Ectodermal cell (in vitro differentiated cells): Measurements from ENCODE around the gene RGS12.

Experiments
- H3K27ac ChIP-seq: 2 replicates; pipeline ENCODE4 v1.7.0; 2013; ENCODE audit warnings: mild to moderate bottlenecking, low read depth, low read length; ENCODE audit not compliant: insufficient read depth, poor library complexity, severe bottlenecking
- H3K27me3 ChIP-seq: 2 replicates; pipeline ENCODE4 v1.7.0; 2013; ENCODE audit warnings: mild to moderate bottlenecking, low read length; ENCODE audit not compliant: insufficient read depth, control insufficient read depth, poor library complexity, severe bottlenecking
- H3K36me3 ChIP-seq: one replicate; pipeline ENCODE4 v1.7.0; 2013; ENCODE audit warnings: low read length; ENCODE audit not compliant: control insufficient read depth, insufficient read depth
- H3K4me1 ChIP-seq: one replicate; pipeline ENCODE4 v1.7.0; 2013; ENCODE audit warnings: low read length; ENCODE audit not compliant: control insufficient read depth, insufficient read depth
- H3K4me3 ChIP-seq: 2 replicates; pipeline ENCODE4 v1.7.0; 2013; ENCODE audit warnings: low read depth, low read length, control low read depth; ENCODE audit not compliant: insufficient read depth
- H3K9me3 ChIP-seq: 2 replicates; pipeline ENCODE4 v1.7.0; 2013; ENCODE audit warnings: mild to moderate bottlenecking, low read length, moderate library complexity; ENCODE audit not compliant: control insufficient read depth
- WGBS, 2 experiments: methylation state at CpG; one replicate each; pipeline ENCODE4 v1.1.7; 2013; ENCODE audit warnings: missing lambda C conversion rate in 2 of 2; 5-methylcytosine and 5-hydroxymethylcytosine counted together

The RGS12 gene

GRCh38 chr4:3307060-3307459 lies 14.2 kb downstream of the RGS12 start:
- 96 to 97% methylated on average over 19 to 20 of the region's 20 CpGs for WGBS, 2 experiments
- Histone ChIP-seq H3K4me1 (peaks cover 47% of the 10 kb centered on the region), H3K27ac (no peak overlapping the region), H3K36me3 (no peaks in the 10 kb centered on the region), H3K27me3 (no peaks in the 10 kb centered on the region), H3K9me3 (no peaks in the 10 kb centered on the region), H3K4me3 (no peak overlapping the region)

GRCh38 chr4:3307486-3307885 lies 14.7 kb downstream of the RGS12 start:
- Histone ChIP-seq H3K9me3 (no peaks in the 10 kb centered on the region), H3K36me3 (no peaks in the 10 kb centered on the region), H3K27ac (no peak overlapping the region), H3K27me3 (no peaks in the 10 kb centered on the region), H3K4me3 (no peak overlapping the region), H3K4me1 (peaks cover 46% of the 10 kb centered on the region)
- 94 to 96% methylated on average over 12 of the region's 12 CpGs for WGBS, 2 experiments

GRCh38 chr4:3307891-3308575 lies 15.2 kb downstream of the RGS12 start:
- Histone ChIP-seq H3K9me3 (no peaks in the 10 kb centered on the region), H3K4me3 (no peak overlapping the region), H3K4me1 (peaks cover 41% of the 10 kb centered on the region), H3K27me3 (no peaks in the 10 kb centered on the region), H3K36me3 (no peaks in the 10 kb centered on the region), H3K27ac (no peak overlapping the region)
- WGBS, 2 experiments, result 94 to 95% methylated on average over 31 of the region's 31 CpGs

GRCh38 chr4:3308691-3309090 lies 15.9 kb downstream of the RGS12 start:
- Histone ChIP-seq H3K36me3 (no peaks in the 10 kb centered on the region), H3K4me1 (peaks cover 35% of the 10 kb centered on the region), H3K4me3 (no peak overlapping the region), H3K27ac (no peak overlapping the region), H3K27me3 (no peaks in the 10 kb centered on the region), H3K9me3 (no peaks in the 10 kb centered on the region)
- WGBS, 2 experiments, result 90 to 93% methylated on average over 14 of the region's 14 CpGs

- Histone ChIP-seq H3K4me1 (peaks cover 18% of the 10 kb centered on the region), H3K27me3 (no peaks in the 10 kb centered on the region), H3K27ac (no peak overlapping the region), H3K9me3 (no peaks in the 10 kb centered on the region), H3K36me3 (no peaks in the 10 kb centered on the region), H3K4me3 (no peak overlapping the region)
- WGBS, 2 experiments, result 94 to 95% methylated on average over 21 of the region's 21 CpGs
These were observed 17.7 kb downstream of the RGS12 start for GRCh38 chr4:3310301-3311094.

GRCh38 chr4:3311095-3311372 lies 18.2 kb downstream of the RGS12 start:
- WGBS, 2 experiments, result 95% methylated on average over 13 of the region's 13 CpGs
- no peaks in the 10 kb centered on the region for H3K27me3 ChIP-seq
- peaks cover under 1% of the 10 kb centered on the region for H3K36me3 ChIP-seq
- no peak overlapping the region for H3K27ac ChIP-seq
- no peaks in the 10 kb centered on the region for H3K9me3 ChIP-seq
- no peak overlapping the region for H3K4me3 ChIP-seq
- peaks cover 12% of the 10 kb centered on the region for H3K4me1 ChIP-seq

- peaks cover 6% of the 10 kb centered on the region for H3K4me1 ChIP-seq
- peaks cover 3% of the 10 kb centered on the region for H3K36me3 ChIP-seq
- no peaks in the 10 kb centered on the region for H3K9me3 ChIP-seq
- H3K4me3 ChIP-seq, result no peak overlapping the region
- no peak overlapping the region for H3K27ac ChIP-seq
- 95 to 96% methylated on average over 12 to 13 of the region's 13 CpGs for WGBS, 2 experiments
- no peaks in the 10 kb centered on the region for H3K27me3 ChIP-seq
These were observed 18.8 kb downstream of the RGS12 start for GRCh38 chr4:3311489-3312171.

- no peak overlapping the region for H3K4me3 ChIP-seq
- H3K4me1 ChIP-seq, result peaks cover 6% of the 10 kb centered on the region
- H3K27me3 ChIP-seq, result no peaks in the 10 kb centered on the region
- H3K9me3 ChIP-seq, result no peaks in the 10 kb centered on the region
- H3K27ac ChIP-seq, result no peak overlapping the region
- peaks cover 4% of the 10 kb centered on the region for H3K36me3 ChIP-seq
- 92 to 97% methylated on average over 8 of the region's 8 CpGs for WGBS, 2 experiments
These were observed 19.5 kb downstream of the RGS12 start for GRCh38 chr4:3312362-3312761.

- Histone ChIP-seq H3K27ac (no peak overlapping the region), H3K9me3 (no peaks in the 10 kb centered on the region), H3K4me1 (peaks cover 4% of the 10 kb centered on the region), H3K27me3 (no peaks in the 10 kb centered on the region), H3K4me3 (no peak overlapping the region), H3K36me3 (peaks cover 12% of the 10 kb centered on the region)
- 94 to 95% methylated on average over 9 of the region's 9 CpGs for WGBS, 2 experiments
These were observed 20.3 kb downstream of the RGS12 start for GRCh38 chr4:3313139-3313538.

- no peaks in the 10 kb centered on the region for H3K27me3 ChIP-seq
- peaks cover under 1% of the 10 kb centered on the region for H3K4me1 ChIP-seq
- H3K4me3 ChIP-seq, result no peak overlapping the region
- peaks cover 18% of the 10 kb centered on the region for H3K36me3 ChIP-seq
- no peaks in the 10 kb centered on the region for H3K9me3 ChIP-seq
- 90 to 93% methylated on average over 12 to 14 of the region's 16 CpGs for WGBS, 2 experiments
- no peak overlapping the region for H3K27ac ChIP-seq
These were observed 20.9 kb downstream of the RGS12 start for GRCh38 chr4:3313556-3314228.
